BLaER1 (cell line): ENCODE data around the gene GRAMD4.

Source experiments
- H3K27ac ChIP-seq: shearing (Covaris generic); formaldehyde crosslinking; 2 replicates; pipeline ENCODE4 v1.8.1; 2022
- H3K27me3 ChIP-seq: shearing (Covaris generic); formaldehyde crosslinking; 2 replicates; pipeline ENCODE4 v1.8.1; 2022
- H3K36me3 ChIP-seq: shearing (Covaris generic); formaldehyde crosslinking; 2 replicates; pipeline ENCODE4 v1.8.1; 2022
- H3K4me1 ChIP-seq: shearing (Covaris generic); formaldehyde crosslinking; 2 replicates; pipeline ENCODE4 v1.8.1; 2022
- H3K4me2 ChIP-seq: shearing (Covaris generic); formaldehyde crosslinking; 2 replicates; pipeline ENCODE4 v1.8.1; 2022
- H3K4me3 ChIP-seq: shearing (Covaris generic); formaldehyde crosslinking; 2 replicates; pipeline ENCODE4 v1.8.1; 2022
- H3K9ac ChIP-seq: shearing (Covaris generic); formaldehyde crosslinking; 2 replicates; pipeline ENCODE4 v1.8.1; 2022
- H3K9me3 ChIP-seq: shearing (Covaris generic); formaldehyde crosslinking; 2 replicates; pipeline ENCODE4 v1.8.1; 2022
- H4K20me1 ChIP-seq: shearing (Covaris generic); formaldehyde crosslinking; 2 replicates; pipeline ENCODE4 v1.8.1; 2022
- Cebpa-rat ChIP-seq: shearing (Covaris generic); IDR thresholded peaks from 2 replicates; pipeline ENCODE4 v1.8.1; 2022

GRAMD4 gene

DNA sequence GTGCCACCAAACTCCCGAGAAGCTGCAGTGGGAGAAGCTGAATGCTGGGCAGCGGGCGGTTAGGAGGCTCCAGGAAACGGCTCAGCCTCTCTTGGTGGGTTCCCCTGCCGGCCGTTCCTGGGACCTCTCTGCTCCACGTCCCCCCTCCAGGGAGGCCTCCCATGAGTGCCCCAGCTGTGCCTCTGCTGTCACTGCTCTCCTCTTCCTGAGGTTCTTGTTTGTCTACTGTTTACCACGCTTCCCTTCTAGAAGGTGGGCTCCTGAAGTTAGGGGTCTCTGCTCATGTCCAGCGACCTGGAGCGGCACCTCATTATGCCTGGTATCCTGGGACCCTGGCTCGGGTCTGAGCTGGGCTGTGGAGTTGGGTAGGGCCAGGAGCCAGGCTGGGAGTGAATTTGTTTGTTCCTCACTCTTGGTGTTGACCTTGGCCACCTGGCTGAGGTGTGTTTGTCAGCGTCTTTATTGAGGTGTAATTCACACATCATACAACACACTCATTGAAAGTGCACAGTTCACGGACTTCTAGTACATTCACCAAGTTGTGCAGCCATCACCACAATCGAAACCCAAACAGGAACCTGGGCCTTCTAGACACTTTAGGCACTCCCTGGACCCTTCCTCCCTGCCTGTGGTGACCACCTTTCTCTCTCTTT is 37.8 kb upstream of the GRAMD4 start:
- Histone ChIP-seq H3K36me3 (peaks cover 15% of the 10 kb centered on the region; the same call in 1 of the 2 replicates), H4K20me1 (peaks cover 84% of the 10 kb centered on the region), H3K9me3 (no peaks in the 10 kb centered on the region), H3K4me3 (peak overlapping the region; percentile 43), H3K9ac (peak overlapping the region; percentile 94), H3K27ac (peak overlapping the region; percentile 95), H3K4me1 (peaks cover 98% of the 10 kb centered on the region), H3K4me2 (peak overlapping the region; percentile 100), H3K27me3 (no peaks in the 10 kb centered on the region)
- no peak for TF ChIP-seq Cebpa-rat

DNA sequence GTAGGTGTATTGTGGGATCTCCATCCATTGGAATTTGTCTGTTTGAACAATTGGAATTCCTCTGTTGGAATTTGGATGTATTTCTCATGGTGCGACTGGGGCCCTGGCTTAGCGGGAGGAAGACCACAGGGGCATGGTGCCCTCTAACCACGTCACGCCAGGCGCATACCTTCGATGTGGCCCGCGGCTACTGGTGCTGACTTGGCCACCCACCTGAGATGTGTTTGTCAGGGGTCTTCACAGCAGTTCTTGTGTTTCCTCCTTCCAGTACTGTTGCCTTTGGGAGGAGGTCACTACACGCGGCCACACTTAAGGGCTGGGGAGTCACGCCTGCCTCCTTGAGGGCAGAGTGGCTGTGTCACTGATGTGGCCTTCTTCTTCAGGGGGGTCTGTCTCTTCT is 36.6 kb upstream of the GRAMD4 start:
- no peak overlapping the region for H3K4me3 ChIP-seq
- no peaks in the 10 kb centered on the region for H3K9me3 ChIP-seq
- TF ChIP-seq Cebpa-rat = no peak
- peaks cover 87% of the 10 kb centered on the region for H4K20me1 ChIP-seq
- H3K36me3 ChIP-seq = peaks cover 15% of the 10 kb centered on the region; the same call in 1 of the 2 replicates
- no peak overlapping the region for H3K9ac ChIP-seq
- H3K4me1 ChIP-seq = peaks cover 100% of the 10 kb centered on the region
- no peaks in the 10 kb centered on the region for H3K27me3 ChIP-seq
- no peak overlapping the region for H3K27ac ChIP-seq
- H3K4me2 ChIP-seq = peak overlapping the region; percentile 100

GRCh38 chr22:46584081-46584921 is 35.9 kb upstream of the GRAMD4 start:
- peak overlapping the region; percentile 59 for H3K27ac ChIP-seq
- H3K9ac ChIP-seq = 0 out of 2 replicates have a peak overlapping the region, but pooled peaks have one; percentile 24
- no peaks in the 10 kb centered on the region for H3K9me3 ChIP-seq
- peaks cover 15% of the 10 kb centered on the region; the same call in 1 of the 2 replicates for H3K36me3 ChIP-seq
- H3K4me2 ChIP-seq = peak overlapping the region; percentile 100
- no peak for TF ChIP-seq Cebpa-rat
- H3K27me3 ChIP-seq = no peaks in the 10 kb centered on the region
- H3K4me1 ChIP-seq = peaks cover 100% of the 10 kb centered on the region
- H3K4me3 ChIP-seq = no peak overlapping the region
- peaks cover 82% of the 10 kb centered on the region for H4K20me1 ChIP-seq

DNA sequence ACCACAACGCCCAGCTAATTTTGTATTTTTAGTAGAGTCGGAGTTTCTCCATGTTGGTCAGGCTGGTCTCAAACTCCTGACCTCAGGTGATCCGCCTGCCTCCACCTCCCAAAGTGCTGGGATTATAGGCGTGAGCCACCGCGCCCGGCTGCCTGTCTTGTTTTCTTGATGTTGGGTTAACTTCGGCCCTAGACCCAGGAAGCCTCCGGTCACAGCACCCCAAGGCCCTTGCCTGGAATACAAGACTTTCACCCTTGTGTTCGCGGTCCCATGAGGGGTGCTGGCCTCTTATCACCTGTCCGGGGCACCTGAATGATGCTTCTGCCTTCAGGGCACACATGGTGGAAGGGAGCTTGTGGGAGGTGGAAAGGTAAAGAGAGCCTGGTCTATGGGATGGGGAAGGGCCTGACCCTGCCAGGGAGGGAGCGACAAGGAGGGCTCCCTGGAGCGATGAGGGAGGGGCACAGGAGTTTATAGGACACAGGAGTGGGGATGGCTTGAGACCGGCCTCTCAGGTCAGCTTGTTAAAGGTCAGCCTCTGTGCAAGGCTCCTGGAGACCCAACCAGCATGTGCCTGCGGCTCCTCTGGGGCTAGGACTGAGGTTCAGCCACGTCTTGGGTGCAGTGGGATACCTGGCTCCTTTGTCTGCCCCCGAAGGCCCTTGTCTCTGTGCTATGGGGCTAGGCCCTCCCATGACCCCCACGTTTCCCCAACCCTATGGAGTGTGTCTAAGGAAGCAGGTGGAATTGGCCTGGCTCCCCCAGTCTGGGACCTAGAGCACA is 34.7 kb upstream of the GRAMD4 start:
- Histone ChIP-seq H3K4me2 (peak overlapping the region; percentile 90), H3K4me3 (no peak overlapping the region), H4K20me1 (peaks cover 70% of the 10 kb centered on the region), H3K27me3 (no peaks in the 10 kb centered on the region), H3K9ac (peak overlapping the region; percentile 45; the same call in 1 of the 2 replicates), H3K4me1 (peaks cover 100% of the 10 kb centered on the region), H3K9me3 (no peaks in the 10 kb centered on the region), H3K27ac (peak overlapping the region; percentile 92), H3K36me3 (peaks cover 15% of the 10 kb centered on the region; the same call in 1 of the 2 replicates)
- no peak for TF ChIP-seq Cebpa-rat

DNA sequence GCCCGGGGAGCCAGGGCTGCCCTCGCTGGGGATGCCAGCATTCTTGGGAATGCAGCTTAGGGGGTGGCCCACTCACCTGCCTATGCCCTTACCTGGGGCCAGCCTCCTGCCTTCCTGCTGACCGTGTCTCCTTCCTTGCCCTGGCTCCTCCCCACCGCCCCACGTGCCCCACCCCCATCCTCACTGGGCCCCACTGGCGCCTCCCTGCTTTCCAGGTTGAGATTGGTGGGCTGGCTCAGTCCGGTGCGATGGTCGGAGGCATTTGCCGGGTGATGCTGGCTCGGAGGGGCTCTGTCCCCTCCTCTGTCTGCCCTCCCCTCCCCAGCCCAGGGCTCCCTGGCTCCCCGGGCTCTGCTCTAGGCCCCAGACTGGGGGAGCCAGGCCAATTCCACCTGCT is 34.1 kb upstream of the GRAMD4 start:
- no peaks in the 10 kb centered on the region for H3K9me3 ChIP-seq
- peaks cover 15% of the 10 kb centered on the region; the same call in 1 of the 2 replicates for H3K36me3 ChIP-seq
- peaks cover 64% of the 10 kb centered on the region for H4K20me1 ChIP-seq
- H3K4me3 ChIP-seq = no peak overlapping the region
- peak overlapping the region; percentile 78; the same call in 1 of the 2 replicates for H3K9ac ChIP-seq
- no peaks in the 10 kb centered on the region for H3K27me3 ChIP-seq
- no peak for TF ChIP-seq Cebpa-rat
- H3K4me2 ChIP-seq = peak overlapping the region; percentile 90
- H3K4me1 ChIP-seq = peaks cover 100% of the 10 kb centered on the region
- peak overlapping the region; percentile 92 for H3K27ac ChIP-seq

GRCh38 chr22:46586531-46587011 is 33.6 kb upstream of the GRAMD4 start:
- Histone ChIP-seq H3K4me2 (peak overlapping the region; percentile 90), H3K27ac (peak overlapping the region; percentile 92), H3K27me3 (no peaks in the 10 kb centered on the region), H3K36me3 (peaks cover 15% of the 10 kb centered on the region; the same call in 1 of the 2 replicates), H3K4me1 (peaks cover 100% of the 10 kb centered on the region), H4K20me1 (peaks cover 60% of the 10 kb centered on the region), H3K9me3 (no peaks in the 10 kb centered on the region), H3K4me3 (peak overlapping the region; percentile 58), H3K9ac (peak overlapping the region; percentile 78)
- TF ChIP-seq Cebpa-rat = no peak

GRCh38 chr22:46587061-46587460 is 33.1 kb upstream of the GRAMD4 start:
- H4K20me1 ChIP-seq = peaks cover 55% of the 10 kb centered on the region
- peak overlapping the region; percentile 58 for H3K4me3 ChIP-seq
- no peaks in the 10 kb centered on the region for H3K9me3 ChIP-seq
- H3K27me3 ChIP-seq = no peaks in the 10 kb centered on the region
- H3K36me3 ChIP-seq = peaks cover 15% of the 10 kb centered on the region; the same call in 1 of the 2 replicates
- H3K9ac ChIP-seq = peak overlapping the region; percentile 78
- H3K27ac ChIP-seq = peak overlapping the region; percentile 92
- no peak for TF ChIP-seq Cebpa-rat
- H3K4me2 ChIP-seq = peak overlapping the region; percentile 90
- peaks cover 100% of the 10 kb centered on the region for H3K4me1 ChIP-seq

DNA sequence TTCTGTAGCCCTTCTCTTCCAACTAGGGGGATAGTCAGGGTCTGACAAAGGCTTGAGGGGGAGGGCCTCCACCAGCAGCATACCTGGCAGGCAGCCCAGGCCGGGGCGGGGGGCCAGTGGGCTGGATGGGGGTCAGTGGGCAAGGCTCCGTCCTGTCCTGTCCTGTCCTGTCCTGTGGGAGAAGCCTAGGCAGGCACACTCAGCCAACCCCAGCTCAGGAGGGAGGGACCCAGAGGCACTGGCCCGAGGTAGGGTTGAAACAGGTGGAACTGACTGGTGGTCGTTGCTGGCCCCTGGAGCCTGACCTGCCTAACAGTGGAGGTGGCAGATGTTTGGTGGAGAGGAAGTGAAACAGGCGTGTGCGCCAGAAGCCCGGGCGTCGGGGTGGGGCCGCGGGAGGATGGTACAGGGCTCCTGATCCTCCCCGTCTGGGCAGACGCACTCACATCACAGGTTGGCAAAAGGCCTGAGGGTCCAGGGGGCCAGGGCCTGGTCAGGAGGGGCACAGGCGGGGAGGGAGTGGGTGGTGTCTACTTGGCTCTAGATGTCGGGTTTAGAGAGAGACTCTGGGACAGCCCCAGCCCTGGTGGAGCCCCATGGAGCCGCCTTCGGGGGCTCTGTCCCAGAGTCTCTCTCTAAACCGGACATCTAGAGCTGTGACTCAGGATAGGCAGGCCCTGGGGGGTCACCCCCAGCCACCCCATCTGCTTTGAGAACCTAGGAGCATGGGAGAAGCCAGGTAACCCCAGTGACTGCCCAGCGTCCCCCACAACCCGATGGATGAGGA is 32.5 kb upstream of the GRAMD4 start:
- Histone ChIP-seq H3K9ac (peak overlapping the region; percentile 78), H3K27ac (peak overlapping the region; percentile 92), H3K36me3 (peaks cover 15% of the 10 kb centered on the region; the same call in 1 of the 2 replicates), H3K4me1 (peaks cover 100% of the 10 kb centered on the region), H3K4me3 (peak overlapping the region; percentile 58), H3K4me2 (peak overlapping the region; percentile 90), H4K20me1 (peaks cover 49% of the 10 kb centered on the region), H3K27me3 (no peaks in the 10 kb centered on the region), H3K9me3 (no peaks in the 10 kb centered on the region)
- TF ChIP-seq Cebpa-rat = no peak
